PC-3 (cell line): ENCODE measurements around the gene CEP128.

Experiments
- EZH2 ChIP-seq: fragments of 300-600 bp; sonication (generic); IDR thresholded peaks from one replicate; pipeline ENCODE4 v1.6.1; 2017; ENCODE audit warnings: antibody characterized with exemption, mild to moderate bottlenecking, low read length; ENCODE audit not compliant: unreplicated experiment
- TF ChIP-seq, protein P1 (sequence below): fragments of 300-600 bp; sonication (generic); conservative IDR thresholded peaks from 2 replicates; pipeline ENCODE4 v1.5.1; 2017; ENCODE audit warnings: antibody characterized with exemption, low read depth, mild to moderate bottlenecking, low read length

DNA sequence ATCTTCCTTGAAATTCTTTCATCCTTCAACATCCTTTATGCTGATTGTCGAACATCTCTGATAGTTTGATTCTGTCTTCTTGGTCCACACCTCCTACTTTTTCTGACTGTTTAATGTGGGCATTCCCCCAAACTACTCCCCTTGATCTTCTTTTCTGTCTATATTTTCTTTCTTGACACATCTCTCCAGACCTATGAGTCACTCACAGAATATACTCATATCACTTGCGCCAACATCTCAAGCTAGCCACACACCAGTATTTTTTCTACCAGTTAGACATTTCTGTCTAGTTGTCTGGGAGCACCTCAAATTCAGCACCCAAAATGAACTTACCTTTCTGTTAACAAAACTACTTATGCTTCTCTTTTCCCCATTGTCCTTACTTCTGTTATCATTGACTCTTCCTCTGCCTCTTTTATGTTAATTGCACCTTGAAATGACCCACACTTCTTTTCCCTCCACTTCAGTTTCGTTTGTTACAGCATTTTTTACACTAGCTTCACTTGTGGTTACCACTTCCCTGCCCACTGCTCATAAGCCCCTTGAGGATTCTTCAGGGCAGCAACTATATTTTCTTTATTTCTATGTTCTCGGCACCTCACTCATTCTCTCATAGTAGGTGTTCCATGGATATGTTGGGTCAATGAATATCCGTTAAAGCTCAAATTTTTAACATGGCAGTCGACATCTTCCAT lies 47.3 kb upstream of the CEP128 start:
- TF ChIP-seq, protein P1, sequence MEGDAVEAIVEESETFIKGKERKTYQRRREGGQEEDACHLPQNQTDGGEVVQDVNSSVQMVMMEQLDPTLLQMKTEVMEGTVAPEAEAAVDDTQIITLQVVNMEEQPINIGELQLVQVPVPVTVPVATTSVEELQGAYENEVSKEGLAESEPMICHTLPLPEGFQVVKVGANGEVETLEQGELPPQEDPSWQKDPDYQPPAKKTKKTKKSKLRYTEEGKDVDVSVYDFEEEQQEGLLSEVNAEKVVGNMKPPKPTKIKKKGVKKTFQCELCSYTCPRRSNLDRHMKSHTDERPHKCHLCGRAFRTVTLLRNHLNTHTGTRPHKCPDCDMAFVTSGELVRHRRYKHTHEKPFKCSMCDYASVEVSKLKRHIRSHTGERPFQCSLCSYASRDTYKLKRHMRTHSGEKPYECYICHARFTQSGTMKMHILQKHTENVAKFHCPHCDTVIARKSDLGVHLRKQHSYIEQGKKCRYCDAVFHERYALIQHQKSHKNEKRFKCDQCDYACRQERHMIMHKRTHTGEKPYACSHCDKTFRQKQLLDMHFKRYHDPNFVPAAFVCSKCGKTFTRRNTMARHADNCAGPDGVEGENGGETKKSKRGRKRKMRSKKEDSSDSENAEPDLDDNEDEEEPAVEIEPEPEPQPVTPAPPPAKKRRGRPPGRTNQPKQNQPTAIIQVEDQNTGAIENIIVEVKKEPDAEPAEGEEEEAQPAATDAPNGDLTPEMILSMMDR = no peak
- no peak for TF ChIP-seq EZH2
